ENCODE results near the gene SLC37A4.

- TF ChIP-seq POLR2AphosphoS5 (IDR thresholded peaks at IDR 0.05; ENCODE audit: low read depth) (no peak), GABPA (IDR thresholded peaks at IDR 0.05; ENCODE audit: low read depth) (no peak), CTCF (IDR thresholded peaks at IDR 0.05; ENCODE audit: insufficient read depth, low read length) (no peak), SPI1 (IDR thresholded peaks at IDR 0.05; ENCODE audit: borderline replicate concordance, low read depth) (no peak)
These were observed 1.7 kb downstream of the SLC37A4 start for GRCh38 chr11:119029069-119029339.
